Spleen (tissue), 11 donors: ENCODE results near the gene WAC. TPM values are rescaled to one million over a fixed set of nuclear protein-coding genes. Genes with fewer than 3 reads are reported as not detected.

Source experiments
- DNase-seq: peaks from one replicate; pipeline ENCODE4 v3.0.0-alpha.2; 2020
- H3K27ac ChIP-seq, 8 donors: fragments of 200-600 bp; sonication (generic) in 7 of 8; 1 replicate in 4 of 8; 2 replicates in 4 of 8; pipeline versions ENCODE4 v1.5.0 to v1.8.0; 2016 to 2021; ENCODE audit warnings: inconsistent platforms in 4 of 8, mild to moderate bottlenecking in 4 of 8, moderate library complexity in 1 of 8
- H3K27me3 ChIP-seq, 7 donors: fragments of 200-600 bp; sonication (generic) in 6 of 7; replicated peaks in 1 of 7; 1 replicate in 4 of 7; 2 replicates in 3 of 7; pipeline versions ENCODE4 v1.5.0 to v1.8.0; 2016 to 2021; ENCODE audit warnings: inconsistent platforms in 3 of 7, mild to moderate bottlenecking in 1 of 7
- H3K36me3 ChIP-seq, 6 donors: fragments of 200-600 bp; sonication (generic) in 5 of 6; 1 replicate in 4 of 6; 2 replicates in 2 of 6; pipeline versions ENCODE4 v1.5.0 to v1.8.0; 2016 to 2021; ENCODE audit warnings: inconsistent platforms in 2 of 6
- H3K4me1 ChIP-seq, 6 donors: fragments of 200-600 bp; sonication (generic) in 5 of 6; 1 replicate in 3 of 6; 2 replicates in 3 of 6; pipeline versions ENCODE4 v1.5.0 to v1.8.0; 2016 to 2021; ENCODE audit warnings: inconsistent platforms in 3 of 6
- H3K4me3 ChIP-seq, 8 donors: fragments of 200-600 bp; sonication (generic) in 7 of 8; 1 replicate in 4 of 8; 2 replicates in 4 of 8; pipeline versions ENCODE4 v1.5.0 to v1.8.0; 2016 to 2021; ENCODE audit warnings: inconsistent platforms in 4 of 8, mild to moderate bottlenecking in 4 of 8, moderate library complexity in 2 of 8
- H3K9me3 ChIP-seq, 8 donors: fragments of 200-600 bp; sonication (generic) in 7 of 8; 1 replicate in 4 of 8; 2 replicates in 4 of 8; pipeline versions ENCODE4 v1.5.0 to v1.8.0; 2016 to 2021; ENCODE audit warnings: inconsistent platforms in 4 of 8
- POLR2A ChIP-seq, 3 donors: fragments of 450-650 bp; IDR thresholded peaks; one replicate each; pipeline ENCODE4 v1.5.1; 2017; ENCODE audit warnings: antibody characterized with exemption in 3 of 3, mild to moderate bottlenecking in 1 of 3
- POLR2AphosphoS5 ChIP-seq, 3 donors: sonication (generic); formaldehyde crosslinking; IDR thresholded peaks; one replicate each; pipeline ENCODE4 v1.5.1; 2017; ENCODE audit warnings: antibody characterized with exemption in 3 of 3
- WGBS, 5 donors: extraction: QIAGEN DNeasy Blood & Tissue Kit in 3 of 5; methylation state at CpG; one replicate each; pipeline versions ENCODE4 v1.1.5 to v1.1.7; 2013 to 2018; 5-methylcytosine and 5-hydroxymethylcytosine counted together
- intact Hi-C: fragments of 100-400 bp; cut with DNase I; formaldehyde crosslinking; loops from one replicate; pipeline ENCODE4 v1.15.0; 2023; ENCODE audit warnings: low total_unique reads
- polyA plus RNA-seq, 3 donors: library from polyadenylated mRNA; stranded (reverse); fragments of 200-250 nt; gene quantifications; one replicate each; pipeline ENCODE4 v1.2.1, GENCODE V29; 2013
- total RNA-seq, 7 donors: library from RNA; depleted of rRNA in 3 of 7; stranded (reverse); fragments of >200 nt in 3 of 7; fragmentation: NEBNext Ultra II Directional in 4 of 7; extraction: Animal tissue kit (Norgen Biotek cat#: 25700) in 4 of 7; gene quantifications; one replicate each; pipeline versions ENCODE4 v1.1.0 to v1.2.1, GENCODE V29; 2016 to 2021
- TF ChIP-seq, protein P1 (sequence below), 11 experiments: fragments of 200-600 bp in 7 of 11; fragments of 450-650 bp in 4 of 11; sonication (generic) in 4 of 11; IDR thresholded peaks in 8 of 11; conservative IDR thresholded peaks in 3 of 11; 1 replicate in 7 of 11; 2 replicates in 4 of 11; pipeline versions ENCODE4 v1.4.0 to v1.8.0; 2016 to 2021; ENCODE audit warnings: antibody characterized with exemption in 11 of 11, inconsistent platforms in 4 of 11, mild to moderate bottlenecking in 1 of 11
- donor health status: healthy with polysubstance abuse.
- donor health status: DM: no; HTN: no; CAD: no; lungs with moderate emphysema.
- donor health status: DM: no; HTN: no; CAD: no.
- donor health status: Bipolar disorder and iron deficiency.
- donor health status: healthy.
- donor health status: DM: no; HTN: no; CAD: no.
- donor health status: DM: yes; HTN: yes; CAD: no.

The WAC gene
- total and polyA plus RNA-seq, 10 donors: 29.6 to 181 (median 142) TPM

DNA sequence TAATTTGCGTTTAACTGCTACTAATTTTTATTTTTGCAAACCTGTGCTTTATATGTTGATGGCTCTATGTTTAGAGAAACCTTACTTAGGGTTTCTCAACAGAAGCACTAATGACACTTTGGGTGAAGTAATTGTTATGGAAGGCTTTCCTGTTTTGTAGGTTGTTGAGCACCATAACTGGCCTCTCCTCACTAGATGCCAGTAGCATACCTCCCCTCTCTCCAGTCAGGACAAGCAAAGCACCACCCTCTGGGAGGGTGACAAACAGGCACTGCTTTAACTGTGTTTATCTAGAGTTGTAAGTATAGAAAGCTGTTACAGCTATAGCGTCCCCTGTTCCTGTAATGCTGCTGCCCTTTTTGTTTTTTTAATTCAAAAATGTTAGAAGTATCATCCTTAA lies 60.9 kb downstream of the WAC start:
- 48 to 99% (median 69%) methylated on average over 2 of the region's 2 CpGs for WGBS, 5 donors
- Histone ChIP-seq H3K4me1 (peaks cover 3 to 80% (median 34%) of the 10 kb centered on the region in 6 donors), H3K27ac (peak overlapping the region in 2 of 8 donors; percentile 0 to 21), H3K9me3 (no peaks in the 10 kb centered on the region), H3K27me3 (no peaks in the 10 kb centered on the region), H3K36me3 (peaks cover 0 to 95% (median 48%) of the 10 kb centered on the region in 6 donors), H3K4me3 (no peak overlapping the region)
- DNase-seq: no peak
- TF ChIP-seq, protein P1, sequence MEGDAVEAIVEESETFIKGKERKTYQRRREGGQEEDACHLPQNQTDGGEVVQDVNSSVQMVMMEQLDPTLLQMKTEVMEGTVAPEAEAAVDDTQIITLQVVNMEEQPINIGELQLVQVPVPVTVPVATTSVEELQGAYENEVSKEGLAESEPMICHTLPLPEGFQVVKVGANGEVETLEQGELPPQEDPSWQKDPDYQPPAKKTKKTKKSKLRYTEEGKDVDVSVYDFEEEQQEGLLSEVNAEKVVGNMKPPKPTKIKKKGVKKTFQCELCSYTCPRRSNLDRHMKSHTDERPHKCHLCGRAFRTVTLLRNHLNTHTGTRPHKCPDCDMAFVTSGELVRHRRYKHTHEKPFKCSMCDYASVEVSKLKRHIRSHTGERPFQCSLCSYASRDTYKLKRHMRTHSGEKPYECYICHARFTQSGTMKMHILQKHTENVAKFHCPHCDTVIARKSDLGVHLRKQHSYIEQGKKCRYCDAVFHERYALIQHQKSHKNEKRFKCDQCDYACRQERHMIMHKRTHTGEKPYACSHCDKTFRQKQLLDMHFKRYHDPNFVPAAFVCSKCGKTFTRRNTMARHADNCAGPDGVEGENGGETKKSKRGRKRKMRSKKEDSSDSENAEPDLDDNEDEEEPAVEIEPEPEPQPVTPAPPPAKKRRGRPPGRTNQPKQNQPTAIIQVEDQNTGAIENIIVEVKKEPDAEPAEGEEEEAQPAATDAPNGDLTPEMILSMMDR (IDR thresholded peaks at IDR 0.05 in 8 of 11, conservative IDR thresholded peaks at IDR 0.05 in 3 of 11): no peak
- TF ChIP-seq POLR2A (IDR thresholded peaks at IDR 0.05) (no peak), POLR2AphosphoS5 (IDR thresholded peaks at IDR 0.05) (no peak)
- intact Hi-C loops: no loop called here

DNA sequence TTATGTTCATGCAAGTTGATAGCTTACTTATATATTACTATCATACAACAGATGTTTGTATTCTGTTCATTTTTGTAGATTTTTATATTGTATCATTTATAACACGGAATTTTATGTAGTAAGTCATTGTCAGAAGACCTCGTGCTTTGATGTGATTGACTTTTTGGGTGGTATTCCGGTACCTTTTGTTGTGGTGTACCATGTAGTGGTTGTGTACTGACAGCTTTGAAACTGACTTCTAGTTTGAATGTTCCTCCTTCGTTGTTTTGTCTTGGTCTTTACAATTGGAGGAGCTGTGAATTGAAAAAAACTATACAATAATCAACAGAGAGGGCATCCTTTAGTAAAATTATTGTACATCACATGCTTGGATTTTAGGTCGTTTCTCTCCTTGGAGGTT lies 61.5 kb downstream of the WAC start:
- Histone ChIP-seq H3K9me3 (no peaks in the 10 kb centered on the region), H3K36me3 (peaks cover 0 to 94% (median 46%) of the 10 kb centered on the region in 6 donors), H3K27ac (no peak overlapping the region), H3K4me3 (no peak overlapping the region), H3K27me3 (no peaks in the 10 kb centered on the region), H3K4me1 (peaks cover 3 to 80% (median 31%) of the 10 kb centered on the region in 6 donors)
- intact Hi-C loops: no loop called here
- WGBS, 5 donors: 74 to 86% (median 78%) methylated on average over 5 of the region's 5 CpGs
- DNase-seq: no peak
- TF ChIP-seq POLR2A (IDR thresholded peaks at IDR 0.05) (no peak), POLR2AphosphoS5 (IDR thresholded peaks at IDR 0.05) (no peak)
- TF ChIP-seq, protein P1 (IDR thresholded peaks at IDR 0.05 in 8 of 11, conservative IDR thresholded peaks at IDR 0.05 in 3 of 11): no peak

DNA sequence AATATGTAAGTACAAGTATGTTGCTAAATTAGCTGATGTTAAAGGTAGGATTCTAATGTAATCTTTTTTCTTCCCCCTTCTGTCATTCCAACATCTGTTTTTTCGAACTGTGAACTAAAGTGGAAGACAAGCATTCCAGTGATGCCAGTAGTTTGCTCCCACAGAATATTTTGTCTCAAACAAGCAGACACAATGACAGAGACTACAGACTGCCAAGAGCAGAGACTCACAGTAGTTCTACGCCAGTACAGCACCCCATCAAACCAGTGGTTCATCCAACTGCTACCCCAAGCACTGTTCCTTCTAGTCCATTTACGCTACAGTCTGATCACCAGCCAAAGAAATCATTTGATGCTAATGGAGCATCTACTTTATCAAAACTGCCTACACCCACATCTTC lies 62.7 kb downstream of the WAC start:
- Histone ChIP-seq H3K9me3 (no peaks in the 10 kb centered on the region), H3K27ac (no peak overlapping the region), H3K27me3 (no peaks in the 10 kb centered on the region), H3K36me3 (peaks cover 0 to 89% (median 36%) of the 10 kb centered on the region in 6 donors), H3K4me1 (peaks cover 3 to 80% (median 31%) of the 10 kb centered on the region in 6 donors), H3K4me3 (no peak overlapping the region)
- no peak for DNase-seq
- TF ChIP-seq POLR2AphosphoS5 (IDR thresholded peaks at IDR 0.05) (no peak), POLR2A (IDR thresholded peaks at IDR 0.05) (no peak)
- TF ChIP-seq, protein P1 (IDR thresholded peaks at IDR 0.05 in 8 of 11, conservative IDR thresholded peaks at IDR 0.05 in 3 of 11): no peak
- intact Hi-C loops: no loop called here
- WGBS, 5 donors: 79 to 89% (median 84%) methylated on average over 3 of the region's 3 CpGs

DNA sequence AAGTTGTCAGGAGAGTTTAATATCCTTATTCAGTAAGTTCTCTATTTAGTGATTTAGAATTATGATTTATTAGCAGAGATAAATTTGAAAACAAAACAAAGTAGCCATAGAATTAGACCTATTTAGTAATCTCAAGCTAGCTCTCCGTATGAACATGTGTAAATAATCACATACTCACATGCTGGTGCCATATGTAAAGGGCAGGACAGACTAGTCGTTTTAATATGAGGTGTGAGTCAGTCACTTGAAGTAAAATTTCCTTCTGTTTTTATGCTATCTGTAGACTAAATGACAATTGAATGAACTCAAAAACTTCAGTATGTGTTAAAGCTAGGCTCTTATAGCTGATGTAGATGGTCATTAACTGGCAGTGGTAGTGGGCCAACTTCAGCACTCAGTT lies 67.1 kb downstream of the WAC start:
- 81 to 95% (median 87%) methylated on average over 2 of the region's 2 CpGs for WGBS, 5 donors
- Histone ChIP-seq H3K4me3 (no peak overlapping the region), H3K36me3 (peaks cover 0 to 91% (median 21%) of the 10 kb centered on the region in 6 donors), H3K27me3 (no peaks in the 10 kb centered on the region), H3K27ac (no peak overlapping the region), H3K9me3 (no peaks in the 10 kb centered on the region), H3K4me1 (peaks cover 3 to 84% (median 18%) of the 10 kb centered on the region in 6 donors)
- DNase-seq: no peak
- no peak for TF ChIP-seq POLR2A (IDR thresholded peaks at IDR 0.05)
- TF ChIP-seq POLR2AphosphoS5 (IDR thresholded peaks at IDR 0.05): no peak
- TF ChIP-seq, protein P1 (IDR thresholded peaks at IDR 0.05 in 8 of 11, conservative IDR thresholded peaks at IDR 0.05 in 3 of 11): no peak
- intact Hi-C loops: no loop called here
